HepG2 (cell line): ENCODE measurements around the gene ABCC8. TPM values are rescaled to one million over a fixed set of nuclear protein-coding genes. Genes with fewer than 3 reads are reported as not detected.

ENCODE experiments used
- CBX1 ChIP-seq: IDR thresholded peaks from one replicate; pipeline ENCODE4 v1.6.1; 2016; ENCODE audit warnings: antibody characterized with exemption, low read depth
- CBX5 ChIP-seq: sonication (generic); formaldehyde crosslinking; IDR thresholded peaks from 2 replicates; pipeline ENCODE4 v1.4.0; 2020; ENCODE audit warnings: missing genetic modification reagents, borderline replicate concordance
- HINFP ChIP-seq: sonication (generic); formaldehyde crosslinking; IDR thresholded peaks from 2 replicates; pipeline ENCODE4 v1.4.0; 2020; ENCODE audit warnings: low read depth, mild to moderate bottlenecking, missing genetic modification reagents
- NFIB ChIP-seq: sonication (generic); formaldehyde crosslinking; IDR thresholded peaks from 2 replicates; pipeline ENCODE4 v1.9.0; 2021; ENCODE audit warnings: missing genetic modification reagents, mild to moderate bottlenecking, borderline replicate concordance
- NFYC ChIP-seq: IDR thresholded peaks from 2 replicates; pipeline ENCODE4 v1.6.1; 2016; ENCODE audit warnings: missing genetic modification reagents, missing compliant biosample characterization
- PAF1 ChIP-seq: IDR thresholded peaks from 2 replicates; pipeline ENCODE4 v1.6.1; 2016; ENCODE audit warnings: missing genetic modification reagents, missing compliant biosample characterization
- REPIN1 ChIP-seq: sonication (generic); formaldehyde crosslinking; IDR thresholded peaks from 2 replicates; pipeline ENCODE4 v1.8.0; 2022; ENCODE audit warnings: missing genetic modification reagents, low read depth, mild to moderate bottlenecking, borderline replicate concordance
- SYNCRIP ChIP-seq: fragments of 200-400 bp; formaldehyde crosslinking; IDR thresholded peaks from 2 replicates; pipeline ENCODE4 v1.6.1; 2018; ENCODE audit warnings: mild to moderate bottlenecking, low read depth, low read length; ENCODE audit not compliant: insufficient read depth
- TBX3 ChIP-seq: fragments of 450-650 bp; IDR thresholded peaks from 2 replicates; pipeline ENCODE4 v1.6.1; 2017; ENCODE audit warnings: antibody characterized with exemption, mild to moderate bottlenecking, inconsistent platforms, borderline replicate concordance
- TCF12 ChIP-seq, 2 experiments: fragments of 450-650 bp in 1 of 2; sonication (generic) in 1 of 2; formaldehyde crosslinking in 1 of 2; IDR thresholded peaks; 2 replicates each; pipeline versions ENCODE4 v1.6.1 to v1.8.0; 2017 to 2022; ENCODE audit warnings: antibody characterized with exemption in 1 of 2, mild to moderate bottlenecking in 1 of 2, missing genetic modification reagents in 1 of 2, moderate library complexity in 1 of 2
- ZKSCAN5 ChIP-seq: sonication (generic); formaldehyde crosslinking; IDR thresholded peaks from 2 replicates; pipeline ENCODE4 v1.5.1; 2020; ENCODE audit warnings: mild to moderate bottlenecking, missing genetic modification reagents
- ZNF138 ChIP-seq: sonication (generic); formaldehyde crosslinking; IDR thresholded peaks from 2 replicates; pipeline ENCODE4 v1.5.0; 2020; ENCODE audit warnings: mild to moderate bottlenecking, low read depth, missing genetic modification reagents
- ZNF24 ChIP-seq: fragments of 450-650 bp; IDR thresholded peaks from 2 replicates; pipeline ENCODE4 v1.6.1; 2017; ENCODE audit warnings: antibody characterized with exemption, mild to moderate bottlenecking
- ZNF484 ChIP-seq: sonication (generic); formaldehyde crosslinking; IDR thresholded peaks from 2 replicates; pipeline ENCODE4 v1.5.1; 2020; ENCODE audit warnings: mild to moderate bottlenecking, low read depth, missing genetic modification reagents, borderline replicate concordance
- ZNF567 ChIP-seq: sonication (generic); formaldehyde crosslinking; IDR thresholded peaks from 2 replicates; pipeline ENCODE4 v1.8.1; 2023; ENCODE audit warnings: mild to moderate bottlenecking, missing genetic modification reagents, borderline replicate concordance
- ZNF891 ChIP-seq: sonication (generic); formaldehyde crosslinking; IDR thresholded peaks from 2 replicates; pipeline ENCODE4 v1.5.0; 2020; ENCODE audit warnings: mild to moderate bottlenecking, missing genetic modification reagents
- polyA plus RNA-seq, 8 experiments: library from polyadenylated mRNA; depleted of rRNA in 3 of 8; stranded (reverse) in 7 of 8; unstranded in 1 of 8; fragments of >200 nt; fragmentation: Illumina TruSeq in 4 of 8; extraction: Trizol in 4 of 8; gene quantifications; 2 replicates each; pipeline versions ENCODE4 v1.2.1 to v1.2.3, GENCODE V29; 2011 to 2016; ENCODE audit warnings: low read depth in 4 of 8, missing spikeins in 1 of 8, mixed read lengths in 1 of 8; ENCODE audit not compliant: insufficient read depth in 1 of 8
- total RNA-seq, 5 experiments: library from RNA; depleted of rRNA; stranded (reverse); fragments of >200 nt; fragmentation: Illumina TruSeq; extraction: Trizol; gene quantifications; 2 replicates each; pipeline ENCODE4 v1.2.3, GENCODE V29; 2016; ENCODE audit warnings: low read depth in 1 of 5
- TF ChIP-seq, protein P1 (sequence below): sonication (generic); formaldehyde crosslinking; IDR thresholded peaks from 2 replicates; pipeline ENCODE4 v1.4.0; 2020; ENCODE audit warnings: missing genetic modification reagents, mild to moderate bottlenecking, borderline replicate concordance
- TF ChIP-seq, protein P2 (sequence below): sonication (generic); formaldehyde crosslinking; IDR thresholded peaks from 2 replicates; pipeline ENCODE4 v1.5.0; 2020; ENCODE audit warnings: mild to moderate bottlenecking, missing genetic modification reagents
- TF ChIP-seq, protein P3 (sequence below): sonication (generic); formaldehyde crosslinking; IDR thresholded peaks from 2 replicates; pipeline ENCODE4 v1.8.0; 2022; ENCODE audit warnings: mild to moderate bottlenecking, missing genetic modification reagents, borderline replicate concordance

ABCC8 gene
- total and polyA plus RNA-seq, 2 of the 13 experiments (the other 11 are each of a cell fraction or from before 2014, with no cell fraction given), result not detected

GRCh38 chr11:17389211-17389956 lies 87.3 kb downstream of the ABCC8 start (continued):
- TF ChIP-seq ZKSCAN5 (CRISPR knock-in tag), result no peak
- no peak for TF ChIP-seq ZNF138 (CRISPR knock-in tag)
- peak; percentile 47; the same call in 1 of the 2 replicates for TF ChIP-seq CBX5 (CRISPR knock-in tag)
- no peak for TF ChIP-seq ZNF891 (CRISPR knock-in tag)
- TF ChIP-seq, protein P1, sequence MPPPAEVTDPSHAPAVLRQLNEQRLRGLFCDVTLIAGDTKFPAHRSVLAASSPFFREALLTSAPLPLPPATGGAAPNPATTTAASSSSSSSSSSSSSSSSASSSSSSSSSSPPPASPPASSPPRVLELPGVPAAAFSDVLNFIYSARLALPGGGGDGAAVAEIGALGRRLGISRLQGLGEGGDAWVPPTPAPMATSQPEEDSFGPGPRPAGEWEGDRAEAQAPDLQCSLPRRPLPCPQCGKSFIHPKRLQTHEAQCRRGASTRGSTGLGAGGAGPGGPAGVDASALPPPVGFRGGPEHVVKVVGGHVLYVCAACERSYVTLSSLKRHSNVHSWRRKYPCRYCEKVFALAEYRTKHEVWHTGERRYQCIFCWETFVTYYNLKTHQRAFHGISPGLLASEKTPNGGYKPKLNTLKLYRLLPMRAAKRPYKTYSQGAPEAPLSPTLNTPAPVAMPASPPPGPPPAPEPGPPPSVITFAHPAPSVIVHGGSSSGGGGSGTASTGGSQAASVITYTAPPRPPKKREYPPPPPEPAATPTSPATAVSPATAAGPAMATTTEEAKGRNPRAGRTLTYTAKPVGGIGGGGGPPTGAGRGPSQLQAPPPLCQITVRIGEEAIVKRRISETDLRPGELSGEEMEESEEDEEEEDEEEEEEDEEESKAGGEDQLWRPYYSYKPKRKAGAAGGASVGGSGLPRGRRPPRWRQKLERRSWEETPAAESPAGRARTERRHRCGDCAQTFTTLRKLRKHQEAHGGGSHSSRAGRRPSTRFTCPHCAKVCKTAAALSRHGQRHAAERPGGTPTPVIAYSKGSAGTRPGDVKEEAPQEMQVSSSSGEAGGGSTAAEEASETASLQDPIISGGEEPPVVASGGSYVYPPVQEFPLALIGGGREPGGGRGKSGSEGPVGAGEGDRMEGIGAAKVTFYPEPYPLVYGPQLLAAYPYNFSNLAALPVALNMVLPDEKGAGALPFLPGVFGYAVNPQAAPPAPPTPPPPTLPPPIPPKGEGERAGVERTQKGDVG (CRISPR knock-in tag), result no peak
- TF ChIP-seq ZNF24, result no peak
- no peak for TF ChIP-seq TCF12 (IDR thresholded peaks at IDR 0.05)
- TF ChIP-seq TCF12 (CRISPR knock-in tag; IDR thresholded peaks at IDR 0.05), result 0 out of 2 replicates have a peak, but pooled peaks have one; percentile 22
- no peak for TF ChIP-seq PAF1
- TF ChIP-seq, protein P2, sequence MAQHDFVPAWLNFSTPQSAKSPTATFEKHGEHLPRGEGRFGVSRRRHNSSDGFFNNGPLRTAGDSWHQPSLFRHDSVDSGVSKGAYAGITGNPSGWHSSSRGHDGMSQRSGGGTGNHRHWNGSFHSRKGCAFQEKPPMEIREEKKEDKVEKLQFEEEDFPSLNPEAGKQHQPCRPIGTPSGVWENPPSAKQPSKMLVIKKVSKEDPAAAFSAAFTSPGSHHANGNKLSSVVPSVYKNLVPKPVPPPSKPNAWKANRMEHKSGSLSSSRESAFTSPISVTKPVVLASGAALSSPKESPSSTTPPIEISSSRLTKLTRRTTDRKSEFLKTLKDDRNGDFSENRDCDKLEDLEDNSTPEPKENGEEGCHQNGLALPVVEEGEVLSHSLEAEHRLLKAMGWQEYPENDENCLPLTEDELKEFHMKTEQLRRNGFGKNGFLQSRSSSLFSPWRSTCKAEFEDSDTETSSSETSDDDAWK (CRISPR knock-in tag), result no peak
- TF ChIP-seq CBX1, result no peak
- TF ChIP-seq TBX3, result no peak
- TF ChIP-seq, protein P3, sequence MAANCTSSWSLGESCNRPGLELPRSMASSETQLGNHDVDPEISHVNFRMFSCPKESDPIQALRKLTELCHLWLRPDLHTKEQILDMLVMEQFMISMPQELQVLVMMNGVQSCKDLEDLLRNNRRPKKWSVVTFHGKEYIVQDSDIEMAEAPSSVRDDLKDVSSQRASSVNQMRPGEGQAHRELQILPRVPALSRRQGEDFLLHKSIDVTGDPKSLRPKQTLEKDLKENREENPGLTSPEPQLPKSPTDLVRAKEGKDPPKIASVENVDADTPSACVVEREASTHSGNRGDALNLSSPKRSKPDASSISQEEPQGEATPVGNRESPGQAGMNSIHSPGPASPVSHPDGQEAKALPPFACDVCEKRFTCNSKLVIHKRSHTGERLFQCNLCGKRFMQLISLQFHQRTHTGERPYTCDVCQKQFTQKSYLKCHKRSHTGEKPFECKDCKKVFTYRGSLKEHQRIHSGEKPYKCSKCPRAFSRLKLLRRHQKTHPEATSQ (CRISPR knock-in tag), result peak; percentile 57; the same call in 1 of the 2 replicates
- TF ChIP-seq ZNF567 (CRISPR knock-in tag), result no peak
- TF ChIP-seq SYNCRIP, result no peak
- TF ChIP-seq NFIB (CRISPR knock-in tag), result no peak
- TF ChIP-seq REPIN1, result peak; percentile 42
- no peak for TF ChIP-seq ZNF484 (CRISPR knock-in tag)
- TF ChIP-seq HINFP (CRISPR knock-in tag), result no peak
- TF ChIP-seq NFYC (CRISPR knock-in tag), result peak; percentile 44
